Astrocyte (in vitro differentiated cells and primary cell): ENCODE measurements around the gene CCNI.

Source experiments
- CTCF ChIP-seq: IDR thresholded peaks from 2 replicates; pipeline ENCODE4 v1.5.1; 2011; ENCODE audit warnings: low read depth, mild to moderate bottlenecking, inconsistent platforms, low read length, moderate library complexity; ENCODE audit not compliant: insufficient read depth
- EZH2 ChIP-seq: IDR thresholded peaks from 2 replicates; pipeline ENCODE4 v1.6.1; 2012; ENCODE audit warnings: mild to moderate bottlenecking, low read length, inconsistent platforms; ENCODE audit not compliant: insufficient read depth

- TF ChIP-seq CTCF = no peak
- TF ChIP-seq EZH2 = no peak
These were observed 571 bp downstream of the CCNI start for GRCh38 chr4:77074981-77075855.
